GM23338 (cell line): Measurements from ENCODE around the gene ZNF592. TPM values are rescaled to one million over a fixed set of nuclear protein-coding genes. Genes with fewer than 3 reads are reported as not detected.

ENCODE experiments used
- ATAC-seq: fragments of 200-7000 bp; cut with Tn5 transposase; 3 replicates; pipeline ENCODE4 v1.9.1; 2020
- DNase-seq: peaks from one replicate; pipeline ENCODE4 v3.0.0-alpha.2; 2015; ENCODE audit warnings: low spot score
- H2AFZ ChIP-seq: fragments of 200-600 bp; sonication (generic); 2 replicates; pipeline ENCODE4 v1.8.0; 2016; ENCODE audit warnings: antibody characterized with exemption, mild to moderate bottlenecking, moderate library complexity
- H3F3A ChIP-seq: fragments of 200-600 bp; sonication (generic); replicated peaks from 2 replicates; pipeline ENCODE4 v1.8.0; 2017; ENCODE audit warnings: antibody characterized with exemption, mixed run types, low read depth
- H3K27ac ChIP-seq: fragments of 200-600 bp; sonication (generic); 2 replicates; pipeline ENCODE4 v1.6.1; 2016; ENCODE audit warnings: low read depth
- H3K27me3 ChIP-seq: fragments of 200-600 bp; sonication (generic); 2 replicates; pipeline ENCODE4 v1.8.0; 2016; ENCODE audit warnings: mild to moderate bottlenecking, mixed run types, moderate library complexity; ENCODE audit not compliant: insufficient read depth
- H3K36me3 ChIP-seq: fragments of 200-600 bp; sonication (generic); 2 replicates; pipeline ENCODE4 v1.8.0; 2016; ENCODE audit warnings: mild to moderate bottlenecking; ENCODE audit not compliant: insufficient read depth
- H3K4me1 ChIP-seq: fragments of 200-600 bp; sonication (generic); 2 replicates; pipeline ENCODE4 v1.8.0; 2016; ENCODE audit warnings: mild to moderate bottlenecking, moderate library complexity; ENCODE audit not compliant: insufficient read depth
- H3K4me2 ChIP-seq: fragments of 200-600 bp; sonication (generic); 2 replicates; pipeline ENCODE4 v1.7.1; 2017; ENCODE audit warnings: mixed run types
- H3K4me3 ChIP-seq: fragments of 200-600 bp; sonication (generic); 2 replicates; pipeline ENCODE4 v1.6.1; 2016; ENCODE audit warnings: mixed run types
- H3K79me2 ChIP-seq: fragments of 200-600 bp; sonication (generic); replicated peaks from 2 replicates; pipeline ENCODE4 v1.8.0; 2017; ENCODE audit warnings: mild to moderate bottlenecking; ENCODE audit not compliant: insufficient read depth
- H3K9me2 ChIP-seq: fragments of 200-600 bp; sonication (generic); 2 replicates; pipeline ENCODE4 v1.8.0; 2017; ENCODE audit not compliant: insufficient read depth
- H4K20me1 ChIP-seq: fragments of 200-600 bp; sonication (generic); replicated peaks from 2 replicates; pipeline ENCODE4 v1.8.0; 2017; ENCODE audit warnings: mild to moderate bottlenecking; ENCODE audit not compliant: insufficient read depth
- H3K27ac Mint-ChIP-seq: 2 replicates; pipeline ENCODE4 v1.8.0; 2020; ENCODE audit warnings: inconsistent platforms, mild to moderate bottlenecking, moderate library complexity, mixed read lengths
- H3K27me3 Mint-ChIP-seq: 3 replicates; pipeline ENCODE4 v1.8.0; 2022; ENCODE audit warnings: low read depth, mild to moderate bottlenecking, moderate library complexity, mixed read lengths, inconsistent platforms; ENCODE audit not compliant: insufficient read depth, poor library complexity
- H3K36me3 Mint-ChIP-seq: 3 replicates; pipeline ENCODE4 v1.8.0; 2021; ENCODE audit warnings: low read depth, mild to moderate bottlenecking, inconsistent platforms, moderate library complexity, mixed read lengths
- H3K4me1 Mint-ChIP-seq: 3 replicates; pipeline ENCODE4 v1.8.0; 2020; ENCODE audit warnings: mild to moderate bottlenecking, inconsistent platforms, mixed read lengths
- H3K4me3 Mint-ChIP-seq: 3 replicates; pipeline ENCODE4 v1.8.0; 2021; ENCODE audit warnings: moderate library complexity, mild to moderate bottlenecking, inconsistent platforms, mixed read lengths
- H3K9me3 Mint-ChIP-seq: 3 replicates; pipeline ENCODE4 v1.8.0; 2020; ENCODE audit warnings: moderate library complexity, mild to moderate bottlenecking, inconsistent platforms, mixed read lengths
- CREB1 ChIP-seq: fragments of 250-450 bp; sonication (Bioruptor Pico); IDR thresholded peaks from 2 replicates; pipeline ENCODE4 v1.5.0; 2020; ENCODE audit warnings: low read depth, mild to moderate bottlenecking, moderate library complexity
- EZH2 ChIP-seq: fragments of 200-600 bp; sonication (generic); IDR thresholded peaks from one replicate; pipeline ENCODE4 v1.8.0; 2017; ENCODE audit warnings: antibody characterized with exemption, mild to moderate bottlenecking, low read depth; ENCODE audit not compliant: unreplicated experiment
- EZH2phosphoT487 ChIP-seq: fragments of 200-600 bp; sonication (generic); IDR thresholded peaks from one replicate; pipeline ENCODE4 v1.8.1; 2018; ENCODE audit warnings: antibody characterized with exemption; ENCODE audit not compliant: unreplicated experiment
- JUNB ChIP-seq: IDR thresholded peaks from one replicate; pipeline ENCODE4 v1.6.1; 2016; ENCODE audit warnings: antibody characterized with exemption; ENCODE audit not compliant: unreplicated experiment
- NANOG ChIP-seq: IDR thresholded peaks from 2 replicates; pipeline ENCODE4 v1.6.1; 2016; ENCODE audit warnings: antibody characterized with exemption, borderline replicate concordance
- POLR2AphosphoS5 ChIP-seq: IDR thresholded peaks from 2 replicates; pipeline ENCODE4 v1.6.1; 2016; ENCODE audit warnings: antibody characterized with exemption, low read depth
- STAT1 ChIP-seq: IDR thresholded peaks from one replicate; pipeline ENCODE4 v1.6.1; 2016; ENCODE audit warnings: antibody characterized with exemption; ENCODE audit not compliant: unreplicated experiment
- ZNF114 ChIP-seq: fragments of 250-450 bp; sonication (Bioruptor Pico); IDR thresholded peaks from 2 replicates; pipeline ENCODE4 v1.5.0; 2020; ENCODE audit warnings: mild to moderate bottlenecking, moderate library complexity
- ZNF331 ChIP-seq: fragments of 250-450 bp; sonication (Bioruptor Pico); IDR thresholded peaks from 2 replicates; pipeline ENCODE4 v1.5.0; 2020; ENCODE audit warnings: low read depth, mild to moderate bottlenecking, moderate library complexity
- polyA plus RNA-seq: library from polyadenylated mRNA; unstranded; fragments of >200 nt; fragmentation: Nextera tagmentation; extraction: Ambion mirVana; gene quantifications from 2 replicates; pipeline ENCODE4 v1.2.1, GENCODE V29; 2016
- total RNA-seq: library from RNA; depleted of rRNA; stranded (reverse); fragments of >200 nt; shearing (Covaris generic); gene quantifications from 2 replicates; pipeline ENCODE4 v1.2.3, GENCODE V29; 2014
- TF ChIP-seq, protein P1 (sequence below): IDR thresholded peaks from one replicate; pipeline ENCODE4 v1.6.1; 2018; ENCODE audit warnings: antibody characterized with exemption; ENCODE audit not compliant: unreplicated experiment
- TF ChIP-seq, protein P2 (sequence below), 2 experiments: fragments of 200-600 bp in 1 of 2; sonication (generic) in 1 of 2; conservative IDR thresholded peaks; 2 replicates each; pipeline versions ENCODE4 v1.5.1 to v1.6.1; 2016 to 2017; ENCODE audit warnings: antibody characterized with exemption in 2 of 2, low read depth in 2 of 2, mild to moderate bottlenecking in 2 of 2, moderate library complexity in 1 of 2
- TF ChIP-seq, protein P3 (sequence below): fragments of 250-450 bp; sonication (Bioruptor Pico); IDR thresholded peaks from 2 replicates; pipeline ENCODE4 v1.5.0; 2020; ENCODE audit warnings: mild to moderate bottlenecking, moderate library complexity
- TF ChIP-seq, protein P4 (sequence below): IDR thresholded peaks from 2 replicates; pipeline ENCODE4 v1.6.1; 2016; ENCODE audit warnings: antibody characterized with exemption

The ZNF592 gene
- total and polyA plus RNA-seq, 2 experiments from 2014 or later: 4.4 to 21.4 TPM

- H3K36me3 ChIP-seq: peaks cover 10% of the 10 kb centered on the region; the same call in 1 of the 2 replicates
- peaks cover 6% of the 10 kb centered on the region for H3K27me3 Mint-ChIP-seq
- H3K79me2 ChIP-seq: peaks cover 42% of the 10 kb centered on the region
- H3F3A ChIP-seq: no peaks in the 10 kb centered on the region
- H3K27ac ChIP-seq: no peak overlapping the region
- no peak overlapping the region for H2AFZ ChIP-seq
- peaks cover 3% of the 10 kb centered on the region; the same call in 1 of the 2 replicates for H3K4me1 ChIP-seq
- peaks cover 31% of the 10 kb centered on the region for H3K36me3 Mint-ChIP-seq
- H3K4me2 ChIP-seq: no peak overlapping the region
- ATAC-seq (no peak), DNase-seq (no peak)
- no peaks in the 10 kb centered on the region for H3K27me3 ChIP-seq
- H4K20me1 ChIP-seq: peaks cover 28% of the 10 kb centered on the region
- TF ChIP-seq ZNF114 (CRISPR knock-in tag): no peak
- TF ChIP-seq, protein P1, sequence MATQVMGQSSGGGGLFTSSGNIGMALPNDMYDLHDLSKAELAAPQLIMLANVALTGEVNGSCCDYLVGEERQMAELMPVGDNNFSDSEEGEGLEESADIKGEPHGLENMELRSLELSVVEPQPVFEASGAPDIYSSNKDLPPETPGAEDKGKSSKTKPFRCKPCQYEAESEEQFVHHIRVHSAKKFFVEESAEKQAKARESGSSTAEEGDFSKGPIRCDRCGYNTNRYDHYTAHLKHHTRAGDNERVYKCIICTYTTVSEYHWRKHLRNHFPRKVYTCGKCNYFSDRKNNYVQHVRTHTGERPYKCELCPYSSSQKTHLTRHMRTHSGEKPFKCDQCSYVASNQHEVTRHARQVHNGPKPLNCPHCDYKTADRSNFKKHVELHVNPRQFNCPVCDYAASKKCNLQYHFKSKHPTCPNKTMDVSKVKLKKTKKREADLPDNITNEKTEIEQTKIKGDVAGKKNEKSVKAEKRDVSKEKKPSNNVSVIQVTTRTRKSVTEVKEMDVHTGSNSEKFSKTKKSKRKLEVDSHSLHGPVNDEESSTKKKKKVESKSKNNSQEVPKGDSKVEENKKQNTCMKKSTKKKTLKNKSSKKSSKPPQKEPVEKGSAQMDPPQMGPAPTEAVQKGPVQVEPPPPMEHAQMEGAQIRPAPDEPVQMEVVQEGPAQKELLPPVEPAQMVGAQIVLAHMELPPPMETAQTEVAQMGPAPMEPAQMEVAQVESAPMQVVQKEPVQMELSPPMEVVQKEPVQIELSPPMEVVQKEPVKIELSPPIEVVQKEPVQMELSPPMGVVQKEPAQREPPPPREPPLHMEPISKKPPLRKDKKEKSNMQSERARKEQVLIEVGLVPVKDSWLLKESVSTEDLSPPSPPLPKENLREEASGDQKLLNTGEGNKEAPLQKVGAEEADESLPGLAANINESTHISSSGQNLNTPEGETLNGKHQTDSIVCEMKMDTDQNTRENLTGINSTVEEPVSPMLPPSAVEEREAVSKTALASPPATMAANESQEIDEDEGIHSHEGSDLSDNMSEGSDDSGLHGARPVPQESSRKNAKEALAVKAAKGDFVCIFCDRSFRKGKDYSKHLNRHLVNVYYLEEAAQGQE: no peak
- no peak for TF ChIP-seq ZNF331 (CRISPR knock-in tag)
- TF ChIP-seq, protein P2, sequence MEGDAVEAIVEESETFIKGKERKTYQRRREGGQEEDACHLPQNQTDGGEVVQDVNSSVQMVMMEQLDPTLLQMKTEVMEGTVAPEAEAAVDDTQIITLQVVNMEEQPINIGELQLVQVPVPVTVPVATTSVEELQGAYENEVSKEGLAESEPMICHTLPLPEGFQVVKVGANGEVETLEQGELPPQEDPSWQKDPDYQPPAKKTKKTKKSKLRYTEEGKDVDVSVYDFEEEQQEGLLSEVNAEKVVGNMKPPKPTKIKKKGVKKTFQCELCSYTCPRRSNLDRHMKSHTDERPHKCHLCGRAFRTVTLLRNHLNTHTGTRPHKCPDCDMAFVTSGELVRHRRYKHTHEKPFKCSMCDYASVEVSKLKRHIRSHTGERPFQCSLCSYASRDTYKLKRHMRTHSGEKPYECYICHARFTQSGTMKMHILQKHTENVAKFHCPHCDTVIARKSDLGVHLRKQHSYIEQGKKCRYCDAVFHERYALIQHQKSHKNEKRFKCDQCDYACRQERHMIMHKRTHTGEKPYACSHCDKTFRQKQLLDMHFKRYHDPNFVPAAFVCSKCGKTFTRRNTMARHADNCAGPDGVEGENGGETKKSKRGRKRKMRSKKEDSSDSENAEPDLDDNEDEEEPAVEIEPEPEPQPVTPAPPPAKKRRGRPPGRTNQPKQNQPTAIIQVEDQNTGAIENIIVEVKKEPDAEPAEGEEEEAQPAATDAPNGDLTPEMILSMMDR (conservative IDR thresholded peaks at IDR 0.05; ENCODE audit: low read depth in 2 of 2): no peak
- no peak for TF ChIP-seq NANOG
- no peak for TF ChIP-seq CREB1
- no peak for TF ChIP-seq EZH2phosphoT487
- no peak for TF ChIP-seq POLR2AphosphoS5
- no peak for TF ChIP-seq STAT1
- TF ChIP-seq JUNB: no peak
- no peak for TF ChIP-seq EZH2
- TF ChIP-seq, protein P3, sequence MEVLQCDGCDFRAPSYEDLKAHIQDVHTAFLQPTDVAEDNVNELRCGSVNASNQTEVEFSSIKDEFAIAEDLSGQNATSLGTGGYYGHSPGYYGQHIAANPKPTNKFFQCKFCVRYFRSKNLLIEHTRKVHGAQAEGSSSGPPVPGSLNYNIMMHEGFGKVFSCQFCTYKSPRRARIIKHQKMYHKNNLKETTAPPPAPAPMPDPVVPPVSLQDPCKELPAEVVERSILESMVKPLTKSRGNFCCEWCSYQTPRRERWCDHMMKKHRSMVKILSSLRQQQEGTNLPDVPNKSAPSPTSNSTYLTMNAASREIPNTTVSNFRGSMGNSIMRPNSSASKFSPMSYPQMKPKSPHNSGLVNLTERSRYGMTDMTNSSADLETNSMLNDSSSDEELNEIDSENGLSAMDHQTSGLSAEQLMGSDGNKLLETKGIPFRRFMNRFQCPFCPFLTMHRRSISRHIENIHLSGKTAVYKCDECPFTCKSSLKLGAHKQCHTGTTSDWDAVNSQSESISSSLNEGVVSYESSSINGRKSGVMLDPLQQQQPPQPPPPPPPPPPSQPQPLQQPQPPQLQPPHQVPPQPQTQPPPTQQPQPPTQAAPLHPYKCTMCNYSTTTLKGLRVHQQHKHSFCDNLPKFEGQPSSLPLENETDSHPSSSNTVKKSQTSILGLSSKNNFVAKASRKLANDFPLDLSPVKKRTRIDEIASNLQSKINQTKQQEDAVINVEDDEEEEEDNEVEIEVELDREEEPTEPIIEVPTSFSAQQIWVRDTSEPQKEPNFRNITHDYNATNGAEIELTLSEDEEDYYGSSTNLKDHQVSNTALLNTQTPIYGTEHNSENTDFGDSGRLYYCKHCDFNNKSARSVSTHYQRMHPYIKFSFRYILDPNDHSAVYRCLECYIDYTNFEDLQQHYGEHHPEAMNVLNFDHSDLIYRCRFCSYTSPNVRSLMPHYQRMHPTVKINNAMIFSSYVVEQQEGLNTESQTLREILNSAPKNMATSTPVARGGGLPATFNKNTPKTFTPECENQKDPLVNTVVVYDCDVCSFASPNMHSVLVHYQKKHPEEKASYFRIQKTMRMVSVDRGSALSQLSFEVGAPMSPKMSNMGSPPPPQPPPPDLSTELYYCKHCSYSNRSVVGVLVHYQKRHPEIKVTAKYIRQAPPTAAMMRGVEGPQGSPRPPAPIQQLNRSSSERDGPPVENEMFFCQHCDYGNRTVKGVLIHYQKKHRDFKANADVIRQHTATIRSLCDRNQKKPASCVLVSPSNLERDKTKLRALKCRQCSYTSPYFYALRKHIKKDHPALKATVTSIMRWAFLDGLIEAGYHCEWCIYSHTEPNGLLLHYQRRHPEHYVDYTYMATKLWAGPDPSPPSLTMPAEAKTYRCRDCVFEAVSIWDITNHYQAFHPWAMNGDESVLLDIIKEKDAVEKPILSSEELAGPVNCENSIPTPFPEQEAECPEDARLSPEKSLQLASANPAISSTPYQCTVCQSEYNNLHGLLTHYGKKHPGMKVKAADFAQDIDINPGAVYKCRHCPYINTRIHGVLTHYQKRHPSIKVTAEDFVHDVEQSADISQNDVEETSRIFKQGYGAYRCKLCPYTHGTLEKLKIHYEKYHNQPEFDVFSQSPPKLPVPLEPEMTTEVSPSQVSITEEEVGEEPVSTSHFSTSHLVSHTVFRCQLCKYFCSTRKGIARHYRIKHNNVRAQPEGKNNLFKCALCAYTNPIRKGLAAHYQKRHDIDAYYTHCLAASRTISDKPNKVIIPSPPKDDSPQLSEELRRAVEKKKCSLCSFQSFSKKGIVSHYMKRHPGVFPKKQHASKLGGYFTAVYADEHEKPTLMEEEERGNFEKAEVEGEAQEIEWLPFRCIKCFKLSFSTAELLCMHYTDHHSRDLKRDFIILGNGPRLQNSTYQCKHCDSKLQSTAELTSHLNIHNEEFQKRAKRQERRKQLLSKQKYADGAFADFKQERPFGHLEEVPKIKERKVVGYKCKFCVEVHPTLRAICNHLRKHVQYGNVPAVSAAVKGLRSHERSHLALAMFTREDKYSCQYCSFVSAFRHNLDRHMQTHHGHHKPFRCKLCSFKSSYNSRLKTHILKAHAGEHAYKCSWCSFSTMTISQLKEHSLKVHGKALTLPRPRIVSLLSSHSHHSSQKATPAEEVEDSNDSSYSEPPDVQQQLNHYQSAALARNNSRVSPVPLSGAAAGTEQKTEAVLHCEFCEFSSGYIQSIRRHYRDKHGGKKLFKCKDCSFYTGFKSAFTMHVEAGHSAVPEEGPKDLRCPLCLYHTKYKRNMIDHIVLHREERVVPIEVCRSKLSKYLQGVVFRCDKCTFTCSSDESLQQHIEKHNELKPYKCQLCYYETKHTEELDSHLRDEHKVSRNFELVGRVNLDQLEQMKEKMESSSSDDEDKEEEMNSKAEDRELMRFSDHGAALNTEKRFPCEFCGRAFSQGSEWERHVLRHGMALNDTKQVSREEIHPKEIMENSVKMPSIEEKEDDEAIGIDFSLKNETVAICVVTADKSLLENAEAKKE: no peak
- TF ChIP-seq, protein P4, sequence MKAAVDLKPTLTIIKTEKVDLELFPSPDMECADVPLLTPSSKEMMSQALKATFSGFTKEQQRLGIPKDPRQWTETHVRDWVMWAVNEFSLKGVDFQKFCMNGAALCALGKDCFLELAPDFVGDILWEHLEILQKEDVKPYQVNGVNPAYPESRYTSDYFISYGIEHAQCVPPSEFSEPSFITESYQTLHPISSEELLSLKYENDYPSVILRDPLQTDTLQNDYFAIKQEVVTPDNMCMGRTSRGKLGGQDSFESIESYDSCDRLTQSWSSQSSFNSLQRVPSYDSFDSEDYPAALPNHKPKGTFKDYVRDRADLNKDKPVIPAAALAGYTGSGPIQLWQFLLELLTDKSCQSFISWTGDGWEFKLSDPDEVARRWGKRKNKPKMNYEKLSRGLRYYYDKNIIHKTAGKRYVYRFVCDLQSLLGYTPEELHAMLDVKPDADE: no peak
- no peaks in the 10 kb centered on the region for H3K9me2 ChIP-seq
- H3K4me3 Mint-ChIP-seq: no peak overlapping the region
- H3K4me1 Mint-ChIP-seq: peaks cover 20% of the 10 kb centered on the region
- H3K9me3 Mint-ChIP-seq: no peaks in the 10 kb centered on the region
- H3K27ac Mint-ChIP-seq: no peak overlapping the region
- H3K4me3 ChIP-seq: no peak overlapping the region
Observed at GRCh38 chr15:84788500-84788899, 40.1 kb downstream of the ZNF592 start.
